ENCODE results near the gene CA10.

- TF ChIP-seq CTCF (IDR thresholded peaks at IDR 0.05) (no peak), POLR2A (IDR thresholded peaks at IDR 0.05; ENCODE audit: low read depth) (no peak)
Observed at GRCh38 chr17:51711581-51711980, 446.9 kb downstream of the CA10 start.
